OCI-LY7 (cell line): ENCODE data around the gene NEURL3. TPM values are rescaled to one million over a fixed set of nuclear protein-coding genes. Genes with fewer than 3 reads are reported as not detected.

Experiments
- BruUV-seq: library from RNA; stranded (reverse); fragments of 400-500 nt; replicated peaks from 2 replicates; lab custom pipeline; 2021; lab: Mats Ljungman, UMichigan
- CTCF ChIA-PET: fragments of 300-600 bp; sonication (Branson Sonifier 250); formaldehyde crosslinking; loops from one replicate; lab custom pipeline; 2022; ENCODE audit warnings: antibody characterized with exemption; ENCODE audit not compliant: unreplicated experiment; lab: Charles Lee
- POLR2A ChIA-PET: fragments of 300-600 bp; sonication (Branson Sonifier 250); formaldehyde crosslinking; loops from one replicate; lab custom pipeline; 2022; ENCODE audit warnings: antibody characterized with exemption; lab: Charles Lee
- DNase-seq: peaks from one replicate; pipeline ENCODE4 v3.0.0-alpha.2; 2015; ENCODE audit warnings: low spot score
- H2AFZ ChIP-seq: fragments of 200-600 bp; sonication (generic), shearing (Covaris generic); 2 replicates; pipeline ENCODE4 v1.6.1; 2014; ENCODE audit warnings: mild to moderate bottlenecking, antibody characterized with exemption, low read length, moderate library complexity
- H3K27ac ChIP-seq: fragments of 200-600 bp; sonication (generic); 2 replicates; pipeline ENCODE4 v1.5.1; 2014; ENCODE audit warnings: mixed run types, low read depth, mild to moderate bottlenecking, moderate library complexity, low read length, inconsistent platforms; ENCODE audit not compliant: poor library complexity, severe bottlenecking
- H3K36me3 ChIP-seq: fragments of 200-600 bp; sonication (generic); 2 replicates; pipeline ENCODE4 v1.6.1; 2014; ENCODE audit warnings: mild to moderate bottlenecking, antibody characterized with exemption, low read length, moderate library complexity, mixed read lengths; ENCODE audit not compliant: insufficient read depth
- H3K4me1 ChIP-seq: fragments of 200-600 bp; sonication (generic); 2 replicates; pipeline ENCODE4 v1.5.1; 2014; ENCODE audit warnings: mild to moderate bottlenecking, low read length; ENCODE audit not compliant: insufficient read depth, poor library complexity, severe bottlenecking
- H3K4me2 ChIP-seq: fragments of 200-600 bp; sonication (generic); 2 replicates; pipeline ENCODE4 v1.6.1; 2014; ENCODE audit warnings: mild to moderate bottlenecking, low read length
- H3K4me3 ChIP-seq: fragments of 200-600 bp; sonication (generic); 2 replicates; pipeline ENCODE4 v1.5.1; 2014; ENCODE audit warnings: mild to moderate bottlenecking, low read depth, low read length; ENCODE audit not compliant: poor library complexity, severe bottlenecking
- H3K79me2 ChIP-seq: fragments of 200-600 bp; sonication (generic); 2 replicates; pipeline ENCODE4 v1.6.1; 2016; ENCODE audit warnings: low read depth, mild to moderate bottlenecking, low read length, moderate library complexity, mixed read lengths; ENCODE audit not compliant: insufficient read depth
- H3K9me2 ChIP-seq: fragments of 200-600 bp; sonication (generic); 2 replicates; pipeline ENCODE4 v1.6.1; 2016; ENCODE audit warnings: mild to moderate bottlenecking, low read length, mixed read lengths; ENCODE audit not compliant: insufficient read depth
- H3K9me3 ChIP-seq: fragments of 200-600 bp; sonication (generic); 2 replicates; pipeline ENCODE4 v1.6.1; 2014; ENCODE audit warnings: mild to moderate bottlenecking, mixed run types, low read length, mixed read lengths
- H4K20me1 ChIP-seq: fragments of 200-600 bp; sonication (generic); 2 replicates; pipeline ENCODE4 v1.6.1; 2014; ENCODE audit warnings: mild to moderate bottlenecking, antibody characterized with exemption, low read length, moderate library complexity, mixed read lengths; ENCODE audit not compliant: insufficient read depth
- CTCF ChIP-seq: fragments of 200-600 bp; sonication (generic); conservative IDR thresholded peaks from 2 replicates; pipeline ENCODE4 v1.5.1; 2014; ENCODE audit warnings: mild to moderate bottlenecking, antibody characterized with exemption, low read length, moderate library complexity, mixed read lengths
- EZH2phosphoT487 ChIP-seq: fragments of 200-600 bp; sonication (generic); IDR thresholded peaks from 2 replicates; pipeline ENCODE4 v1.6.1; 2018; ENCODE audit warnings: low read depth, borderline replicate concordance, mild to moderate bottlenecking, mixed run types, antibody characterized with exemption, low read length, moderate library complexity, mixed read lengths
- intact Hi-C: fragments of 100-400 bp; cut with micrococcal nuclease; formaldehyde crosslinking; loops from one replicate; pipeline ENCODE4 v1.10.0; 2022; ENCODE audit not compliant: unreplicated experiment
- total RNA-seq, 2 experiments: library from RNA; depleted of rRNA in 1 of 2; stranded (reverse); fragments of >200 nt in 1 of 2; shearing (Covaris generic) in 1 of 2; gene quantifications; 2 replicates each; pipeline ENCODE4 v1.2.3, GENCODE V29; 2014 to 2022

Gene NEURL3
- total RNA-seq, 2 experiments from 2014 or later: not detected

- Histone ChIP-seq H3K36me3 (no peaks in the 10 kb centered on the region), H3K4me1 (no peaks in the 10 kb centered on the region), H3K9me2 (no peaks in the 10 kb centered on the region), H3K9me3 (no peaks in the 10 kb centered on the region), H4K20me1 (no peaks in the 10 kb centered on the region), H3K79me2 (no peaks in the 10 kb centered on the region), H3K27ac (no peak overlapping the region), H2AFZ (no peak overlapping the region), H3K4me2 (no peak overlapping the region), H3K4me3 (no peak overlapping the region)
- no TSS peak for BruUV-seq
- no peak for TF ChIP-seq EZH2phosphoT487
- no peak for TF ChIP-seq CTCF
- DNase-seq: no peak
- ChIA-PET POLR2A (no interaction called here), CTCF (no interaction called here)
- intact Hi-C loops: no loop called here
Measured at GRCh38 chr2:96550787-96551604, 45.8 kb upstream of the NEURL3 start.

- H3K4me3 ChIP-seq: no peak overlapping the region
- ChIA-PET CTCF (no interaction called here), POLR2A (no interaction called here)
- DNase-seq: peak; percentile 18
- no peaks in the 10 kb centered on the region for H3K9me2 ChIP-seq
- no peaks in the 10 kb centered on the region for H3K9me3 ChIP-seq
- H3K36me3 ChIP-seq: no peaks in the 10 kb centered on the region
- H2AFZ ChIP-seq: no peak overlapping the region
- no peaks in the 10 kb centered on the region for H3K79me2 ChIP-seq
- BruUV-seq: no TSS peak
- H3K27ac ChIP-seq: no peak overlapping the region
- no peaks in the 10 kb centered on the region for H3K4me1 ChIP-seq
- no peaks in the 10 kb centered on the region for H4K20me1 ChIP-seq
- intact Hi-C loops: no loop called here
- TF ChIP-seq CTCF: peak; percentile 64
- no peak for TF ChIP-seq EZH2phosphoT487
- no peak overlapping the region for H3K4me2 ChIP-seq
Measured at GRCh38 chr2:96549967-96550786, 45.0 kb upstream of the NEURL3 start.
